Measurements from ENCODE around the gene LMF2.

Gene LMF2

GRCh38 chr22:50533856-50534711, 26.6 kb upstream of the LMF2 start:
- DNase-seq (ENCODE audit: low read depth) = peak; percentile 70

DNA sequence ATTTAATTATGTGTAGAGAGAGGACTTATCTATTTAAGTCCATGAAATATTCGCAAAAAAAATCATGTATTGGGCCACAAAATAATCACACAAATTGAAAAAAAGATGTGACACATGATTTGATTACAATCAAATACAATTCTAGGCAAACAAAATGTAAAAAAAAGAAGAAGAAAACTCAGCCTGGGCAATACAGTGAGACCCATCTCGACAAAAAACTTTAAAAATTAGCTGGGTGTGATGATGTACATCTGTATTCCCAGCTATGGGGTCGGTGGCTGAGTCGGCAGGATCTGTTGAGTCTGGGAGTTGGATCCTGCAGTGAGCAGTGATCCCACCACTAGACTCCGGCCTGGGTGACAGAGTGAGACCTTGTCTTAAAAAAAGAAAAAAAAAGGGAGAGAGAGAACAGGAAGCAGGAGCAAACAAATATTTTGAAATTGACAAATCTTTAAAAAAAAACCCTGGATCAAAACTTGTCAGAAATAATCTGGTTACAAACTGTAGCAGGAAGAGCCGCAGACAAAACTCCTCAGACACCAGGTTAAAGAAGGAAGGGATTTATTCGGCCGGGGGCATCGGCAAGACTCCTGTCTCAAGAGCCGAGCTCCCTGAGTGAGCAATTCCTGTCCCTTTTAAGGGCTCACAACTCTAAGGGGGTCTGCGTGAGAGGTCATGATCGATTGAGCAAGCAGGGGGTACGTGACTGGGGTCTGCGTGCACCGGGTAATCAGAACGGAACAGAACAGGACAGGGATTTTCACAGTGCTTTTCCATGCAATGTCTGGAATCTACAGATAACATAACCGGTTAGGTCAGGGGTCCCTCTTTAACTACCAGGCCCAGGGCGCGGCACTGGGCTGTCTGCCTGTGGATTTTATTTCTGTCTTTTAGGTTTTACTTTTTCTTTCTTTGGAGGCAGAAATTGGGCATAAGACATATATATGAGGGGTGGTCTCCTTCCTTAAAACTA, 25.6 kb upstream of the LMF2 start:
- DNase-seq (ENCODE audit: low read depth) = no peak

DNA sequence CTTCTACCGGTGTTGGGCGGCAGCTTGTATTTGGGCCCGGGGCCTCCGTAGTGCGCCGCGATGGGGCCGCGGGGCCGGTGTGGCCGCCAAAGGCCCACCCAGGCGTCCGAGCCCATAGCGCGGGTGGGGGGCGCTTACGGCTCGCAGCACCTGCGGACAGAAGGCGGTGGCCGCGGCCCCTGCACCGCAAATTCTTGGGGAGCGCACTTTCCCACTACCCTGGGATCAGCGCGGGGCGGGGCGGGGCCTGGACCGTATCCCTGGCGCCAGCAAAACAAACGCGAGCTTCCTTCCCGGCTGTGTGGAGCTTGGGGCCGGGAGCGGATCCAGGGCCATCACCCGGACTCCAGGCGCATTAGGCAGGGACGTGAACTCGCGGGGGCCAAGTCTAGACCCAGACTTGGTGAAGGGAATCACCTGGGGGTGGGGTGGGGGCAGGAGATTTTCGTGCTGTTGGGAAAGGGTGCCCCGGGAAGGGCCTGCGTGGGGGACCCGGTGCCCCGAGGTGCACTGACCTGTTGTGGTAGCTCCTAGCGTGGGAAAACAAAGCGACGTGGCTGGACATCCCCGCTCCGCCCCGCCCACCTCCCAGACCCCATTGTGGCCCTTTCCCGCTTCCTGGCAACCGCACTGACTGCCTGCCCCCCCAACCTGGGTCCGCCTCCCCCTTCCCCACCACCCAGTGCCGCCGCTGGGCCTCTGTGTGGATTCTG, 24.6 kb upstream of the LMF2 start:
- DNase-seq (ENCODE audit: low read depth) = peak; percentile 75

GRCh38 chr22:50531546-50531961, 24.1 kb upstream of the LMF2 start:
- peak; percentile 11 for DNase-seq (ENCODE audit: low read depth)

GRCh38 chr22:50530877-50531545, 23.5 kb upstream of the LMF2 start:
- peak; percentile 76 for DNase-seq (ENCODE audit: low read depth)

GRCh38 chr22:50530580-50530876, 23.0 kb upstream of the LMF2 start:
- DNase-seq (ENCODE audit: low read depth) = no peak

DNA sequence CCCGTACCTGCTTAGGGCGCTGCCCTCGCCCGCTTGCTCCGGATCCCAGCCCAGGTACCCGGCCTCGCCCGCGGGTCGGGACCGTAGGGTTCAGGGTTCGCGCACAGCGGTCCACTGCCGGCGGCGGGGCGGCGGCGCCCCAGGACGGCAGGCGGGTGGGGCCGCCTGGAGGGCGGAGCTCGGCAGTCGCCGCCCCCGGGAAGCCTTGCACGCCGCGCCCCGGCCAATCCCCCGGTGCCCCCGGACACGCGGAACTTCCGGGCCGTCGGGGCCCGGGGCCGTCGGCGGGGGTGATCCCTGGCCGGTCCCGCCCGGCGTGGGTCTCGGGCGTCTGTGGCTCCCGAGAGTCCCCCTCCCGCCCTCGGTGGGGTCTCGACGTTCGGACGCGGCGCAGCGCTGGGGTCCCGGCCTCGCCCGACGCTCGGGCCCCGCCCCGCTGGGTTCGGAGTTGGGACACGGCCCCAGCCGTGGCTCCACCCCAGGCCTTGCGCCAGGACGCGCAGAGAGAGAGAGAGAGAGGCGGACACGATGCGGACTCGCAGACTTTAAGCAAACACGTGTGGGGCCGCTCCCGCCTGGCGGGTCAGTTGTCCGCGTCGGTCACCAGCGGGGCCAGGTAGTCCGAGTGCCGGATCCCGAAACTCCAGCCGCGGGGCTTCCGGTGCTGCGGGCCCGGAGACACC, 22.5 kb upstream of the LMF2 start, which contains the start of gene TYMP:
TYMP (minus strand) TSS at position 116 of the 683 bp plus-strand sequence. CDS start 303 bp downstream, outside the sequence.
- DNase-seq (ENCODE audit: low read depth) = peak; percentile 78

DNA sequence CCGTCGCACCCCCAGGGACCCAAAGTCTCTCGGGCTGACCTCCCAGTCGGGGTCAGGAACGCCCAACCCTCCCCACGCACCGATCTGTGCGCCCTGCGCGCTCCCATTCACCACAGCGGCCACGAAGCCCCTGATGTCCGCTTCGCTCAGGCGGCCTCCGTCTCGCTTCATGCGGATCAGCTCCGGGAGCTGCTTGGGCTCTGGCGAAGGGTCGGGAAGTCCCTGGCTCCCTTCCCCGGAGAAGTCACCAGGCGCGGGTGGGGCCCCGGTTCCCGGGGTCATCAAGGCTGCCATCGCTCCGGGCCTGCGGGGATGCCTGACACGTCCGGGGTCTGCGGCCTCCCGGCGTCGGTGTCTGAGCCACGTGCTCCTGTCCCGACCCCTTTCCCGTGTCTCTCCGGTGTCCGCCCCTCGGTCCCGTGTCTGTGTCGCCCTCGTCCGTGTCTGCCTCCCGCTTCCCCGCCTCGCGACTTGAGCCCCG, 22.0 kb upstream of the LMF2 start:
- no peak for DNase-seq (ENCODE audit: low read depth)

DNA sequence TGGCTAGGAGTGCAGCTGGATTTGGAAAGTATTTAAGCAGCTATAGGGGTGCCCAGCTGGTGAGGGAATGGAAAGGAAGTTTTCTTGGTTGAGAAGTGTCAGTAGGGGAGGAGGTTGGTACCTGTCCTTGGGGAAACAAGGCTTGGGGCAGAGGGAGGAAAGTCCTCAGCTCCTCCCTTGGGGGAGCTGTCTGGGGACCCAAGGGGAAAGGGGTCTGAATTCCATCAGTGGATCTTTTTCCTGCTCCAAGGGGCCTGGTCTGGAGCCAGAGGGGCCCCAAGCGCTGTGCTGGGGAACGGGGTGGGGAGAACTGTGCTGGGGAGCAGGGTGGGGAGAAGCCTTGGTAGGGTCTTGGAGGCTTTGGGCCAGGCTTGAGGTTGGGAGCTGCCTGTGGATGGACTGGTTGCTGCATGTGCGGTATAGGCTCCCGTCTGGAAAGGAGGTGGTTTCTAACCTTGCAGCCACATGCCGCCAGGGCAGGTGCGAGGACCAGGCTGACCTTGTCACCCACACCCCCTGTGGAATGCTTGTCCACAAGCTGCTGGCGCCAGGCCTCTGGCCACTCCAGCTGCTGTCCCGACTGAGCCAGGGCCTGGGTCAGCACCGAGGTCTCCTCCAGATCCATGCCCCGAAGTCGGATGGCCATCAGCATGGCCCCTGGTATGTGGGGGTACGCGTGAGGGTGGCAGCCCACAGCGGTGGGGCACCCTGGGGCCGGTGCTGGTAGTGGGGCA, 21.3 kb upstream of the LMF2 start:
- no peak for DNase-seq (ENCODE audit: low read depth)

DNA sequence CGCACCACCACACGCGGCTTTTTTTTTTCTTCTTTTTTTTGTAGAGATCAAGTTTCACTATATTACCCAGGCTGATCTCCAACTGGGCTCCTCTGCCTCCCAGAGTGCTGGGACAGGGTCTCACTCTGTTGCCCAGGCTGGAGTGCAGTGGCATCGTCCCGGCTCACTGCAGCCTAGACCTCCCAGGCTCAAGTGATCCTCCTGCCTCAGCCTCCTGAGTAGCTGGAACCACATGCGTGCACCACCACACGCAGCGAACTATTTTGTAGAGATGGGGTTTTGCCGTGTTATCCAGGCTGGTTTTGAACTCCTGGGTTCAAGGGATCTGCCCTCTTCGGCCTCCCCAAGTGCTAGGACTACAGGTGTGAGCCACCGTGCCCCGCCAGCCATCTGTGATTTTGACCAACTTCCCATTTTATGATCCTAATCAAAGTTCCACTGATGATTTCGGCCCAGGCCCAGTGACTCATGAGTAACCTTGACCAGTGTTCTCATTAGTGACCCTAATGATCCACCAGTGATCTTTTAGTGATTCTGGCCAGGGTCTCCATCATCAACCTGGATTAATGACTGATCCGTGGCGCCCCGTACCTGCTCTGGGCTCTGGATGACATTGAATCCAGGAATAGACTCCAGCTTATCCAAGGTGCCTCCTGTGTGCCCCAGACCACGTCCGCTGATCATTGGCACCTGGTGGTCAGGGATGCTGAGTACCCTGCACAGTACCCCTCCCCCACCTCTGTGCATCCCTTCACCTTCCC, 20.6 kb upstream of the LMF2 start:
- no peak for DNase-seq (ENCODE audit: low read depth)

- peak; percentile 38 for DNase-seq (ENCODE audit: low read depth)
These were observed 19.6 kb upstream of the LMF2 start for GRCh38 chr22:50526834-50527801.

GRCh38 chr22:50526108-50526833, 18.8 kb upstream of the LMF2 start:
- peak; percentile 80 for DNase-seq (ENCODE audit: low read depth)

DNA sequence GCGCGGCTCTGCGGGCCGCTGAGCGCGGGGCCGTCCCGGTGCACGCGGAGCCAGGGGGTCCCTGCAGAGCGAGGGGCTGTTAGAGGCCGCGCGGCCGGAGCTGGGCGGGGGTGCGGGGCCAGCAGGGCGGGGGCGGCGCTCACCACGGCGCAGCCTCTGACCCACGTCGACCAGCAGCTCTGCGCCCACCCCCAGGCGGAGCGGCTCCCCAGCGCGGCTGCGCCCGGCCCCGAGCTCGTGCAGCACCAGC, 18.3 kb upstream of the LMF2 start:
- DNase-seq (ENCODE audit: low read depth) = no peak

DNA sequence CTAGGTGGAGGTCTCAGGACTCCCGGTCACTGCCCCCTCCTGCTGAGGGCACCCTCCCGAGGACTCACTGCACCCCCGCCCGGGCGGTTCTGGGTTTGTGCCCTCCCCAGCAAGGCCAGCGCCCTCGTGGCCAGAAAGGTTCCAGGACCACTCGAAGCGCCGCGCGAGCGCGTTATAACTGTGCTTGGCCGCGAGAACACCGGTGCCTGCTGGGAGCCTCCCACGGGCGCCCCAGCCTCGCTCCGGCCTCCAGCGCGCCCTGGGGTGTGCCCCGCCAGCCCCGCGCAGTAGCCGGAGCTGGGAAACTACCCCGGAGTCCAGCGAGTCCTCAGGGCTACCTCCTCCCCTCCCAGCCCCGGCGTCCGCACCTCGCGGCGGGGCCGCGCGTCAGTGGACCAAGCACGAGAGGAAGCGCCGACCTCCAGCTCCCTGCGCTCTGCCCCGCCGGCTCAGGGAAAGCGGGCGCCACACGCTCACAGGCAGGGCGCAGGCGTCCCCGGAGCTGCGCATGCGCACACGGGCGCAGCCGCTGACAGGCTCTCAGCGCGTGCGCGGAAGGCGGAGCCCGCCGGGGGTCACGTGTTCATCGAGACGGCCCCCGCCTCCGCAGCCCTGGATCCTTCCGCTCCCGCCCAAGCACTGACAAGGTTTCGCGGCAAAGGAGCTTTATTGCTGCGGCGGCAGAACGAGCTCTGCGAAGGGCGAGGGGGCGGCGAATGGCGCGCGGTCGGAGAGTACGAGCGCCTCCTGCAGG, 17.8 kb upstream of the LMF2 start, which contains the start of gene SCO2:
SCO2 (minus strand) TSS at position 495 of the 754 bp plus-strand sequence. CDS start 1,187 bp downstream, outside the sequence.
- DNase-seq (ENCODE audit: low read depth) = peak; percentile 96

DNA sequence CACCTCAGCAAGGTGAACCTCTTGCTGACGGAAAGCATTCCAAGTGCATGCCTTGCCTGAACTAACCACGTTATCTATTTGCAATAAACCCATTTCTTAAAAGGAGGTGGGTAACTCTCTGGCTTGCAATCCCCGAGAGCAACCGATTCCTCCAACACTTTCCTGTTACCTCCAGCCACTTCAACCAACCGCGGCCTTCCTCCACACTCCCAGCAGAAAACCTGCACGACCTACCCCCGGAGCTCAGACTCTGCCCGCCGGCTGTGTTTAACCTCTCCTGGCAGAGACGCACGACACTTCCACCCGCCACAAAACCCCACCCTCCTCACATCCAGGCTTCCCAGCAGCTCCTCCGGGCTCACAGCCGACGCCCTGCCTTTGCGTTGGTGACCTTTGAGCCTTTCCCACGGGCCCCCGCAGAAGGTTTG, 17.2 kb upstream of the LMF2 start:
- DNase-seq (ENCODE audit: low read depth) = no peak

DNA sequence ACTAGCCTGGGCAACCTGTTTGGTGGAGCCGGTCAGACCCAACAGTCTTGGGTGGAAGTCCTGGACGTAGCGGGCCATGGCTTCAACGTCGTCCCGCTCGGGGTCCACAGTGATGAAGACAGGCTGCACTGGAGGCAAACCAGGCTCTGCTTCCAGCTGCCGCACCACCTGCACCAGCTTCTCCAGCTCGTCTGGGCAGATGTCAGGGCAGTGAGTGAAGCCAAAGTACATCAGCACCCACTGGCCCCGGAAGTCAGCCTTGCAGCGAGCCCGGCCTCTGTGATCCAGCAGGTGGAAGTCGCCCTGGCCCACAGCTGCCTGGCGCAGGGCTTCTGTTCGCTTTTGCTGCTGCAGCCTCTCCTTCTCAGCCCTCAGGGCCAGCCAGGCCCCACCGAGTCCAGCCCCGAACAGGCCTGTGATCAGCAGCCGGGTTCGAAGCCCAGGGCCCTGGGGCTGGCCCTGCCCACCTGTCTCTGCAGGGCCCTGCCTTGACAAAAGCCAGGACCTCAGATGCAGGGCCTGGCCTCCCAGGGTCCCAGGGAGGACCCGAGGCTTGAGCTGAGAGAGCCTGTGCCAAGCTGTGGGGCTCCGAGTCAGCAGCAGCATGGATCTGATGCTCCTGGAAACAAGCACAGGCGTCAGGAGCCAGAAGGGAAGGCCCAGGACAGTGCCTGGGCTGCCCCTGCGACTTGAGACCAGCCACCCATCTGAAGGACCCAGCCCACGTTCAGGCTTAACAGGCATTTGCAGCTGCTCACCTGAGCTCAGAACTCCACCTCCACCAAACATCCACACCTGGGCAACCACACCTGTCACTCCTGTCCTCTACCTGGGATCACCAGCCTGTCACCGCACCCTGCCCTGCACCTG, 16.5 kb upstream of the LMF2 start:
- DNase-seq (ENCODE audit: low read depth) = no peak

Measured in EH (cell line).